Right lobe of liver (tissue), 4 donors: ENCODE measurements around the gene AP1B1.

ENCODE experiments used
- POLR2A ChIP-seq: fragments of 450-650 bp; IDR thresholded peaks from one replicate; pipeline ENCODE4 v1.6.1; 2017; ENCODE audit warnings: antibody characterized with exemption, mild to moderate bottlenecking
- TF ChIP-seq, protein P1 (sequence below), 4 donors: fragments of 200-600 bp in 3 of 4; fragments of 450-650 bp in 1 of 4; IDR thresholded peaks; one replicate each; pipeline versions ENCODE4 v1.5.1 to v1.8.0; 2016 to 2022; ENCODE audit warnings: antibody characterized with exemption in 4 of 4, mild to moderate bottlenecking in 2 of 4
- donor health status: DM: no; HTN: no; CAD: no.
- donor health status: DM: no; HTN: no; CAD: no.
- donor health status: DM: no; HTN: yes; CAD: no.

- TF ChIP-seq, protein P1, sequence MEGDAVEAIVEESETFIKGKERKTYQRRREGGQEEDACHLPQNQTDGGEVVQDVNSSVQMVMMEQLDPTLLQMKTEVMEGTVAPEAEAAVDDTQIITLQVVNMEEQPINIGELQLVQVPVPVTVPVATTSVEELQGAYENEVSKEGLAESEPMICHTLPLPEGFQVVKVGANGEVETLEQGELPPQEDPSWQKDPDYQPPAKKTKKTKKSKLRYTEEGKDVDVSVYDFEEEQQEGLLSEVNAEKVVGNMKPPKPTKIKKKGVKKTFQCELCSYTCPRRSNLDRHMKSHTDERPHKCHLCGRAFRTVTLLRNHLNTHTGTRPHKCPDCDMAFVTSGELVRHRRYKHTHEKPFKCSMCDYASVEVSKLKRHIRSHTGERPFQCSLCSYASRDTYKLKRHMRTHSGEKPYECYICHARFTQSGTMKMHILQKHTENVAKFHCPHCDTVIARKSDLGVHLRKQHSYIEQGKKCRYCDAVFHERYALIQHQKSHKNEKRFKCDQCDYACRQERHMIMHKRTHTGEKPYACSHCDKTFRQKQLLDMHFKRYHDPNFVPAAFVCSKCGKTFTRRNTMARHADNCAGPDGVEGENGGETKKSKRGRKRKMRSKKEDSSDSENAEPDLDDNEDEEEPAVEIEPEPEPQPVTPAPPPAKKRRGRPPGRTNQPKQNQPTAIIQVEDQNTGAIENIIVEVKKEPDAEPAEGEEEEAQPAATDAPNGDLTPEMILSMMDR (IDR thresholded peaks at IDR 0.05) = no peak
- TF ChIP-seq POLR2A = no peak
These were observed 56.6 kb downstream of the AP1B1 start for GRCh38 chr22:29331658-29332300.
